ENCODE results near the gene PCGF3. TPM values are rescaled to one million over a fixed set of nuclear protein-coding genes. Genes with fewer than 3 reads are reported as not detected.
A peak's percentile ranks its signal among the peaks of the same experiment; 100 is the strongest.
"Not testable (repeated sequence)": the region's sequence is repeated elsewhere in the genome, so short reads cannot be mapped to it uniquely, and the experiment has no call there.

PCGF3 gene
- total and polyA plus RNA-seq, 7 experiments from 2014 or later = 3.8 to 66.8 (median 36.2) TPM

DNA sequence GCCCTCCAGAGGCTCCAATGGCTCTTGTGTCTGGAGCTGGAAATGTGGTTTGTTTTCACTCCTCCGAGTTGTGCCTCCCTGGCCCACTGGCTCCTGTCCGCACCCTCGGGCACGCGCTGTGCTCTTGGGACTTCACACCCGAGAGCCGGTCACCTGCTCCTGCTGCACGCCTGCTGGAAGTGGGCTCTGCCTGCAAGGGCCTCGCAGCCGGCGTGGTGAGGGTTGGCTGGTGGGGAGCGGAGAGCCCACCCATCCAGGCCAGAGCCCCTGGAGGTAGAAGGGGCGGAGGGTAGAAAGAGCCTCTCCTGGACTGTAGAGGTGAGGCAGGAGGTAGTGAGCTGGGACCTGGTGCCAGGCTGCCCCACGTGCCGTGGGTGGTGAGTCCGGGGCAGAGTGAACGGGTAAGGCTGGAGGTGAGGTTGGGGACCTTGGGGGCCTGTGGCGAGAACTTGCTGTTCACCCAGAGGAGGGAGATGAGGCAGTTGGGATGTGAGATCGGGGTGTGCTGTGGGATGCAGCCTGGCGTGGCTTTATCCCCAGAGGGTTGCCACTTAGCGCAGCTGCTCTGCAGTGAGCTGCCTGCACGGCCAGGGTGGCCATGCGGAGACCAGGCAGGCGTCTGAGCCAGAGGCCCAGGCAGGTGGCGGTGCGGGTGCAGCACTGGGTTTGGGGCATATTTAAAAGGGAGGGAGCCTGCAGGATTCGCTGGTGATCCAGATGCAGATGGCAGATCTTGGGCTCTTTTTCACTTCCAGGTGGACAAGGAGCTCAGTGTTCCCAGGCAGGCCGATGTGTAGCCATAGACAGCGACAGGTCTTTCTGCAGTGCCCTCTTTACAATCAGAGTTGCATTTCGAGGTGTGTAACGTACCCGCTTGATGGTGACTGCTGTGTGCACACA, 48.8 kb downstream of the PCGF3 start:
- POLR2A ChIA-PET = no interaction called here
- peaks cover 0 to 16% (median 0%) of the 10 kb centered on the region in 3 experiments for H3K36me3 ChIP-seq (ENCODE audit: control insufficient read depth in 2 of 3, insufficient read depth in 3 of 3, low read length in 3 of 3)
- H3K9me3 ChIP-seq (ENCODE audit: control insufficient read depth in 2 of 3, low read length in 3 of 3) = no peaks in the 10 kb centered on the region
- intact Hi-C loops (cut with micrococcal nuclease) = no loop called here
- H3K4me1 ChIP-seq (ENCODE audit: control insufficient read depth in 2 of 2, insufficient read depth in 2 of 2, low read length in 2 of 2) = no peaks in the 10 kb centered on the region
- Mint-ChIP-seq H3K27me3 (no peaks in the 10 kb centered on the region), H3K9me3 (no peaks in the 10 kb centered on the region), H3K27ac (peak overlapping the region in 3 of 9 donors; percentile 28 to 64 (median 57)), H3K36me3 (peaks cover 0 to 23% (median 8%) of the 10 kb centered on the region in 5 donors), H3K4me3 (no peak overlapping the region), H3K4me1 (peaks cover 0 to 12% (median 5%) of the 10 kb centered on the region in 7 donors)
- DNase-seq (no peak), ATAC-seq (no peak)
- H3K27ac ChIP-seq (ENCODE audit: low read depth, low read length) = no peak overlapping the region
- CTCF ChIA-PET = no interaction called here
- H3K4me3 ChIP-seq (ENCODE audit: low read length) = no peak overlapping the region
- H3K27me3 ChIP-seq (ENCODE audit: control insufficient read depth in 2 of 2, insufficient read depth in 2 of 2, low read length in 2 of 2) = no peaks in the 10 kb centered on the region

- Mint-ChIP-seq H3K27me3 (no peaks in the 10 kb centered on the region), H3K36me3 (peaks cover 0 to 40% (median 19%) of the 10 kb centered on the region in 5 donors), H3K9me3 (no peaks in the 10 kb centered on the region), H3K27ac (no peak overlapping the region), H3K4me3 (no peak overlapping the region), H3K4me1 (peaks cover 3 to 20% (median 14%) of the 10 kb centered on the region in 7 donors)
- Histone ChIP-seq H3K27ac (ENCODE audit: low read depth, low read length) (no peak overlapping the region), H3K27me3 (ENCODE audit: control insufficient read depth in 2 of 2, insufficient read depth in 2 of 2, low read length in 2 of 2) (no peaks in the 10 kb centered on the region), H3K9me3 (ENCODE audit: control insufficient read depth in 2 of 3, low read length in 3 of 3) (no peaks in the 10 kb centered on the region), H3K4me3 (ENCODE audit: low read length) (no peak overlapping the region), H3K4me1 (ENCODE audit: control insufficient read depth in 2 of 2, insufficient read depth in 2 of 2, low read length in 2 of 2) (no peaks in the 10 kb centered on the region), H3K36me3 (ENCODE audit: control insufficient read depth in 2 of 3, insufficient read depth in 3 of 3, low read length in 3 of 3) (peaks cover 0 to 17% (median 0%) of the 10 kb centered on the region in 3 experiments)
- DNase-seq (no peak), ATAC-seq (no peak)
- intact Hi-C loops (cut with micrococcal nuclease) = no loop called here
- ChIA-PET CTCF (no interaction called here), POLR2A (no interaction called here)
Measured at GRCh38 chr4:757111-757510, 51.5 kb downstream of the PCGF3 start.

- H3K27me3 ChIP-seq (ENCODE audit: control insufficient read depth in 2 of 2, insufficient read depth in 2 of 2, low read length in 2 of 2); H3K27me3 Mint-ChIP-seq; H3K4me1 ChIP-seq (ENCODE audit: control insufficient read depth in 2 of 2, insufficient read depth in 2 of 2, low read length in 2 of 2); ATAC-seq; CTCF ChIA-PET; H3K27ac ChIP-seq (ENCODE audit: low read depth, low read length); H3K9me3 ChIP-seq (ENCODE audit: control insufficient read depth in 2 of 3, low read length in 3 of 3); POLR2A ChIA-PET; H3K4me3 ChIP-seq (ENCODE audit: low read length); DNase-seq; intact Hi-C loops (cut with micrococcal nuclease): not testable (repeated sequence)
- Mint-ChIP-seq H3K27ac (peak overlapping the region in 4 of 9 donors; percentile 10 to 57 (median 36)), H3K4me1 (peaks cover 7 to 28% (median 13%) of the 10 kb centered on the region in 7 donors), H3K4me3 (peak overlapping the region in 1 of 10 donors; percentile 10), H3K9me3 (peaks cover 0 to 13% (median 0%) of the 10 kb centered on the region in 11 donors), H3K36me3 (peaks cover 0 to 56% (median 24%) of the 10 kb centered on the region in 5 donors)
- peaks cover 0 to 24% (median 0%) of the 10 kb centered on the region in 3 experiments for H3K36me3 ChIP-seq (ENCODE audit: control insufficient read depth in 2 of 3, insufficient read depth in 3 of 3, low read length in 3 of 3)
Measured at GRCh38 chr4:759810-760209, 54.2 kb downstream of the PCGF3 start.

DNA sequence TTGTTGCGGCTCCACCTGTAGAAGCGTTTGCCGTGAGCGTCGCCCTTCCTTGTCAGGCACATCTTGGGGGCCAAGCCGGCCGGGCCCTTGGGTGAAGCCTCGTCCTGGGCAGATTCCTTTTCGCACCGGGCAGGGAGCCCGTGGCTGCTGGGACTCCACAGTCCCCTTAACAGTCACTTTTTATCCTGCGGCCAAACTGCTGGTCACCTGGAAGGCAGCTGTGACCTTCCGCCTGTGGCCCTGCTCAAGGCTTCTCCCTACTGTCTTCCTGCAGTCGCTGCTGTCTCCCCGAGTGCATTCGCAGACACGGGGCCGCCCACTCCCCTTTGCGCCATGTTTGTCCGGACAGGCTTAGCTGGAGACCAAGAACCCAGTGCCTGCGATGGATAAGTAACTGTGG, 55.0 kb downstream of the PCGF3 start:
- Mint-ChIP-seq H3K9me3 (peaks cover 0 to 16% (median 0%) of the 10 kb centered on the region in 11 donors), H3K27me3 (no peaks in the 10 kb centered on the region), H3K27ac (peak overlapping the region in 3 of 9 donors; percentile 10 to 57 (median 55)), H3K4me3 (no peak overlapping the region), H3K36me3 (peaks cover 0 to 55% (median 25%) of the 10 kb centered on the region in 5 donors), H3K4me1 (peaks cover 7 to 30% (median 13%) of the 10 kb centered on the region in 7 donors)
- no peak overlapping the region for H3K4me3 ChIP-seq (ENCODE audit: low read length)
- DNase-seq = no peak
- CTCF ChIA-PET = no interaction called here
- H3K4me1 ChIP-seq (ENCODE audit: control insufficient read depth in 2 of 2, insufficient read depth in 2 of 2, low read length in 2 of 2) = no peaks in the 10 kb centered on the region
- no peaks in the 10 kb centered on the region for H3K27me3 ChIP-seq (ENCODE audit: control insufficient read depth in 2 of 2, insufficient read depth in 2 of 2, low read length in 2 of 2)
- POLR2A ChIA-PET = no interaction called here
- ATAC-seq = no peak
- H3K36me3 ChIP-seq (ENCODE audit: control insufficient read depth in 2 of 3, insufficient read depth in 3 of 3, low read length in 3 of 3) = peaks cover 0 to 28% (median 0%) of the 10 kb centered on the region in 3 experiments
- intact Hi-C loops (cut with micrococcal nuclease) = no loop called here
- H3K9me3 ChIP-seq (ENCODE audit: control insufficient read depth in 2 of 3, low read length in 3 of 3) = no peaks in the 10 kb centered on the region
- H3K27ac ChIP-seq (ENCODE audit: low read depth, low read length) = no peak overlapping the region

GRCh38 chr4:761086-761485, 55.5 kb downstream of the PCGF3 start:
- POLR2A ChIA-PET = interaction anchor here (0.7 kb wide), 1 partner anchor 553 kb away, joined by 3 read pairs; no protein-coding TSS in a partner anchor
- ATAC-seq = no peak
- no peak for DNase-seq

GRCh38 chr4:761739-762138, 56.1 kb downstream of the PCGF3 start:
- intact Hi-C loops (cut with micrococcal nuclease) = no loop called here
- H3K36me3 Mint-ChIP-seq = peaks cover 5 to 65% (median 36%) of the 10 kb centered on the region in 5 donors
- H3K27me3 ChIP-seq (ENCODE audit: control insufficient read depth in 2 of 2, insufficient read depth in 2 of 2, low read length in 2 of 2) = no peaks in the 10 kb centered on the region
- H3K4me3 Mint-ChIP-seq = no peak overlapping the region
- peaks cover 7 to 31% (median 13%) of the 10 kb centered on the region in 7 donors for H3K4me1 Mint-ChIP-seq
- peaks cover 0 to 39% (median 0%) of the 10 kb centered on the region in 3 experiments for H3K36me3 ChIP-seq (ENCODE audit: control insufficient read depth in 2 of 3, insufficient read depth in 3 of 3, low read length in 3 of 3)
- DNase-seq = no peak
- H3K27me3 Mint-ChIP-seq = no peaks in the 10 kb centered on the region
- no peaks in the 10 kb centered on the region for H3K9me3 ChIP-seq (ENCODE audit: control insufficient read depth in 2 of 3, low read length in 3 of 3)
- H3K4me3 ChIP-seq (ENCODE audit: low read length) = no peak overlapping the region
- POLR2A ChIA-PET = interaction anchor here (0.7 kb wide), 1 partner anchor 553 kb away, joined by 3 read pairs; no protein-coding TSS in a partner anchor
- CTCF ChIA-PET = no interaction called here
- peaks cover 0 to 20% (median 0%) of the 10 kb centered on the region in 11 donors for H3K9me3 Mint-ChIP-seq
- no peaks in the 10 kb centered on the region for H3K4me1 ChIP-seq (ENCODE audit: control insufficient read depth in 2 of 2, insufficient read depth in 2 of 2, low read length in 2 of 2)
- ATAC-seq = no peak
- peak overlapping the region in 2 of 9 donors; percentile 23 to 56 for H3K27ac Mint-ChIP-seq
- no peak overlapping the region for H3K27ac ChIP-seq (ENCODE audit: low read depth, low read length)

More at GRCh38 chr4:761086-761485, 55.5 kb downstream of the PCGF3 start:
- Histone ChIP-seq H3K9me3 (ENCODE audit: control insufficient read depth in 2 of 3, low read length in 3 of 3) (no peaks in the 10 kb centered on the region), H3K4me1 (ENCODE audit: control insufficient read depth in 2 of 2, insufficient read depth in 2 of 2, low read length in 2 of 2) (no peaks in the 10 kb centered on the region), H3K4me3 (ENCODE audit: low read length) (no peak overlapping the region), H3K36me3 (ENCODE audit: control insufficient read depth in 2 of 3, insufficient read depth in 3 of 3, low read length in 3 of 3) (peaks cover 0 to 33% (median 0%) of the 10 kb centered on the region in 3 experiments), H3K27ac (ENCODE audit: low read depth, low read length) (no peak overlapping the region), H3K27me3 (ENCODE audit: control insufficient read depth in 2 of 2, insufficient read depth in 2 of 2, low read length in 2 of 2) (no peaks in the 10 kb centered on the region)
- H3K4me3 Mint-ChIP-seq = no peak overlapping the region
- intact Hi-C loops (cut with micrococcal nuclease) = no loop called here
- peaks cover 2 to 60% (median 30%) of the 10 kb centered on the region in 5 donors for H3K36me3 Mint-ChIP-seq
- H3K27me3 Mint-ChIP-seq = no peaks in the 10 kb centered on the region
- peaks cover 0 to 17% (median 0%) of the 10 kb centered on the region in 11 donors for H3K9me3 Mint-ChIP-seq
- CTCF ChIA-PET = no interaction called here
- H3K27ac Mint-ChIP-seq = peak overlapping the region in 1 of 9 donors; percentile 55
- H3K4me1 Mint-ChIP-seq = peaks cover 7 to 31% (median 13%) of the 10 kb centered on the region in 7 donors

All from naive thymus-derived CD4-positive, alpha-beta T cell (primary cell).